ENCODE data around the gene NSMCE1.

The NSMCE1 gene

GRCh38 chr16:27242398-27242797 is 26.2 kb downstream of the NSMCE1 start:
- no peak for DNase-seq

- DNase-seq: no peak
These were observed 26.9 kb downstream of the NSMCE1 start for GRCh38 chr16:27241658-27242057.

DNA sequence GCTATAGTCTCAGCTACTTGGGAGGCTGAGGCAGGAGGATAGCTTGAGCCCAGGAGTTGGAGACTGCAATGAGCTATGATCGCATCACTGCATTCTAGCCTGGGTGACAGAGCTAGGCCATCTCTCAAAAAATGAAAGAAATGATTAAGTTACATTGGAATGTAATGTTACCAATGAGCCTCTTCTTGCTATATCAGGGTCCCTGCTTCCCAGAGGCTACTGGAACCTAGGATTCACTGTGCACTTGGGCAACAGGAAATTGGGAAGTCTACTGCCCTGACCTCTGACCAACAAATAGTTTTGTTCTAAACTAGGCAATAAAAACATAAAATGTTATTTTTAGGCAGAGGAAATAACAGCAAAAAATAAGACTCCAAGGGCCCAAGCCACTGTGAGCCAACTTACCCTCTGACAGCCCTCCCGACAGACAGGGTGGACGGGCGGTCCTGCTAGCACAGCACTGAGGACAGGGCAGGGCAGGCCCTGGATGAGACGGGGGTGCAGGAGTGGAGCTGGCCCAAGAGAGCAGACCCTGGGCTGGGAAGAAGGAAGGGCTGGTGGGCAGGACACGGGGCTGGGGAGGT is 27.5 kb downstream of the NSMCE1 start:
- no peak for DNase-seq

DNA sequence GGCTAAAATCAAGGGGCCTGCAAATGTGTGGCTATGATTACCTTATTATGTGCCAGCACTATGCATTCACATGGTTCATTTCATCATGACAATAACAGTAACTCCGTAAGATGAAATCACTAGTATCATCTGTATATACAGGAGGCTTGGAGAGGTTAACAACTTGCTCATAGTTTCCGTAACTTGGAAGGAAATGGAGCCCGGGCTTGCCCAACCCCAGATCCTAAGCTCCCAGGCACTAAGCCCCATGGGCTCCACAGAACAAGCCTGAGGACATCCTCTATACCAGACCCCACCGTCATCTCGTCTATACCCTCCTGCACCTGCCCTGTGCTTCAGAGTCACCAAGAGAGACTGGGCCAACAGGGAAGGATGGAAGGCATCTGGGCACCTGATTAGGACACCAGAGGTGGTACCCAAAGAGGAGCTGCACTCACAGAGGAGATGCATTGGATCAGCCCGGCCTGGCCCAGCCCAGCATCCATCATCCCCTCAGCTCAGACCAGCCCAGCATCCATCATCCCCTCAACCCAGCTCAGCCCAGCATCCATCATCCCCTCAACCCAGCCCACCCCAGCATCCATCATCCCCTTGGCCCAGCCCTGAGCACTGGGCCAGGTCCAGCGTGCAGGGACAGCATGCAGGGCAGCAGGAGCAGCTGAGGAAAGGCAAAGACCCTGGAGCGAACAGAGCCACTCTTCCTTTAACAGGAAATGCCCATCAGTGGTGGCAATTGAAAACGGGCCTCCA is 28.5 kb downstream of the NSMCE1 start:
- no peak for DNase-seq

DNA sequence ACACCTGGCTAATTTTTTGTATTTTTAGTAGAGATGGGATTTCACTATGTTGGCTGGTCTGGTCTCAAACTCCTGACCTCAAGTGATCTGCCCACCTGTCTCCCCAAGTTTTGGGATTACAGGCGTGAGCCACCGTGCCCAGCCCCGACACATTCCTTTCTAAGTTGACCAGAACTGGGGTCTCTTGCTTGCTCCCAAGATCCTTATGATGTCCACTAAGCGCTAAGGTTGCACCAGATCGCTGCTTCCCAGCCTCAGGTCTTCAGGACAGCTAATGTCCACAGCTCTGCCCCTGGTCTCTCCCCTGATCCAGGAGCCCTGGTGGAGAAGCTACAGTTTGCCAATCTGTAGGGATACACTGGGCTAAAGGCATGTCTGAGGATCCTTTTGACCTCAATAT is 29.5 kb downstream of the NSMCE1 start:
- no peak for DNase-seq

DNA sequence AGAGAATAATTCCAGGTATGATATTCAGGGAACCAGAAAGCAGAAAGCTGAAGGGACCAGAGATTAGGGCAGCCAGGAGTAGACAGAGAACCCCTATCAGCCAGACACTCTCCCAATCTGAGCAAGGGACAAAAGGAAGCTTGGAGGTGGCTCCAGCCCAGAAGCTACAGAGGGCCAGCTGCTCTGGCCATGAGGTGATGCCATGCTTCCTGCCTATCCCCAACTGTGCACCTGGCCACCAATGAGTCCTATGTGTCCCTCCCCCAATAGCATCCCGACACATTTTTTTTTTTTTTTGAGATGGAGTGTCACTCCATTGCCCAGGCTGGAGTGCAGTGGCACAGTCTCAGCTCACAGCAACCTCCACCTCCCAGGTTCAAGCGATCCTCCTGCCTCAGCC is 30.0 kb downstream of the NSMCE1 start:
- no peak for DNase-seq

GRCh38 chr16:27238016-27238587 is 30.5 kb downstream of the NSMCE1 start:
- peak; percentile 33 for DNase-seq

GRCh38 chr16:27237219-27238015 is 31.2 kb downstream of the NSMCE1 start:
- peak; percentile 28 for DNase-seq

- no peak for DNase-seq
These were observed 31.8 kb downstream of the NSMCE1 start for GRCh38 chr16:27236635-27237218.

- DNase-seq: no peak
These were observed 32.7 kb downstream of the NSMCE1 start for GRCh38 chr16:27235938-27236245.

DNA sequence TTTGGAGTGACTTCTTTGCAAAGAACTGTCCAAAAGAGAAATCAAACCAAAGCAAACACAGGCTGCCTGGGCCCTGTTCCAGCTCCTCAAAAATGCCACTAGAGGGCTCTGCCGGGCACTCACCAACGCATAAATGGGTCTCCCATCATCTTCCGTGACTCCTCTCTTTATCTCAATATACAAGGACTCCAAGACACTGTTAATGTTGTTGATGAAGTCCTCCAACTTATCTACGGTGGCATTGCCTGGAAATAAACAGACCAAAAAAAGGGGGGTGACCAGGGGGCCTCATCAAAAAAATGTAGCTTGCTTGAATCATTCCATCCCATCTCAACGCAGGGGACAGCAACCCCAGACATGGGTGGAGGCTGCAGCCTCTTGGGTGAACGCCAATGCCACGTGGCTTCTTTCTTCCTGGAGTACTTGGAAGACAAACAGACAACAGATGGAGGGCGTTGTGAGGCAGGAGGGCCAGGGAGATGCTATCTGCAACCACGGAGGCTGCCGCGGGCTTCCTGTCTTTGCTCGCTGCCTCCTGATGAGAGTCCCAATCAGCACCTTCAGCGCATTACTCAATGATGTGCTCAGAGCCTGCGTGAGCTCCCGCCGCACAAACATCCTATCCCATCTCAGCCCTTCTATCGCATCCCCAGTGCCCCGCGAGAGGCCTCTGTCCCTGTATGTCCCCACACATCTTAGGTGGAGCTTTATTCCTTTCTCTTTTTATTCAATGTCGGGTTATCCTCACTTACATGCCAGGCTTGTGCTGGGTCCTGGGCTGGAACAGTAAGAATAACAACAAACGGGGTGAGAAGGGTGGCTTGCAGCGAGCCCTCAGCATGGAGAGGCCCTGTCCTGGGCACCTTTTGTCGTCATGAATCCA is 33.3 kb downstream of the NSMCE1 start:
- peak; percentile 93 for DNase-seq

DNA sequence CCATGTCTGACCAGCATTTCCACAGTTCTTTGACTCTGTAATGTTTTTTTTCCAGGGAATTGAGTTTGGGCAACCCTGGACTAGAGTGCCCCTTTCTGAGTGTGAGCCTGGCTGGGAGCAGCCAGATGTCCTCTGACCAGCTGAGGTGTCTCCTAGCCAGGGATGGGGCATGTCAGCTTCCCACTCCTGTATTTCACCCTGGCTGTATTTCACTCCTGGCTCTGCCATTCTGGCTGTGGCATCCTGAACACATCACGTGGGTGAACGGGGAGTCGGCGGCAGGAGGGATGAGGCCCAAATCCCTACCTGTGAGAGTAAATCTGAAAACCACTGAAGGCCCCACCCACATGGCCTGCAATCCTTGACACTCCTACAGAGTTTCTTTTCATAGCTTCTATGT is 34.0 kb downstream of the NSMCE1 start:
- DNase-seq: no peak

DNA sequence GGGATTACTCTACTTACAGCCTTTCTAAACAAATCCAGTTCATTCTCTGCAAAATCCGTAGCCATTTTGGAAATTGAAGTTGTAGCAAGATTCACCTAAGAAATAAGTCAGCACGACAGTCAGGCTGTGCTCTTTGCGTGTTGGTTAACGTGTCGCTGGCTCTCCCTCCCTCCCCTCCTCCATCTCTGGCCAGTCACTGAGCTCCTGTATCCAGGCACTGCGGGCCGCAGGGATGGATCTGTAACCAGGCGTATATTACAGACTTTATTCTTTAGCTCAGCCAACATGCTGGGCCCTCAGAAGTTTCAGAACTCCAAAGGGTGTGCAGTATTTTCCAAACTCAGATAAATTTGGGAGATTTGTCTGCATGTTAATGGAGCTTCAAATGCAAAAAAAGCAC is 34.4 kb downstream of the NSMCE1 start:
- DNase-seq: no peak

DNA sequence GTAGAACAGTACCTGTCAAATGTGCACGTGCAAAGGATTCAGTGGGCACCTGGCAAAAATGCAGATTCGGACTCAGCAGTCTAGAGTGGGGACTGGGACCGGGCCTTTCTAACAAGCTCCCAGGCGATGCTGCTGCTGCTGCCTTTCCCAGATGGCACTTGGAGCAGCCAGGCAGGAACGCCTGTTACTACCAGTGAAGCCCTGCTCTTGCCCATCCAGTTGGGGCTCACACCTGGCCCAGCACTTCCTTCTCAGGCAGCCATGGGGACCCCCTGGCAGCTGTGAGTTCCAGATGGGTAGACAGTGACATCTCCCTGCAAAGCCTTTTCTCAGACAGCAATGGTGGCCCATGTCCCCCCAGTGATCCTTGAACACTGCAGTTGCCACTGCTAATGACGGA is 34.8 kb downstream of the NSMCE1 start:
- DNase-seq: no peak

DNA sequence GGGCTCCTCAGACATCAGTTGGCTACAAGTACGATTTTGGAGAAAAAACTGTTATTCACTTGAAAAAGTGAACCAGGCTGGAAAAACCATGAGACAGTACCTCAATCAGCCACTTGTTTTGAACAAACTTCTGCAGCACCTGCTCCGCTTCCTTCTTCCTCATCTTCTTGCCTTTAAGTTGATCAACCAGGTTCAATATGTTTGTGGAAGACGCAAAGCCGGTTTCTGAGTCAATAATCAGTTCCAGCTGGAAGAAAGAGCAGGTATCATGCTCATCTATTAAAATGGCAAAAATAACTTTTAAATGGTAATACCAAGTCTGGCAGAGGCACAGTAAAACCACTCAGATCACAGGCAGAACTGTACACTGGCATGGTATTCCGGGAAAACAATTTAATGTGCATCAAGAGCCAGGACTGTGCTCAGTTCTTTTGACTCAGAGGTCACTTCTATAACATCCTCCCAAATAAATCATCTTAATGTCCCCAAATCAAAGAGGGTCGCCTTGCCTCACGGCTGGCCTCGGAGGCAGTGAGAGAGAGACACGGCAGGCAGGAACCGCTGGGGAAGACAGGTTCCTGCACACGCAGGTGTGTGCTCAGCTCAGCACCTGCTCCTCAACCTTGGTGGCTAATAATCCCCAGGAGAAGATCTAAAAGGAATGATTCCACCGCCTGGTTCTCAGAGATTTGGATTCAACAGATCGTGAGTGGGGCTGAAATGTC is 35.5 kb downstream of the NSMCE1 start:
- no peak for DNase-seq

- DNase-seq: no peak
These were observed 36.3 kb downstream of the NSMCE1 start for GRCh38 chr16:27232061-27232900.

GRCh38 chr16:27231692-27232060 is 36.9 kb downstream of the NSMCE1 start:
- DNase-seq: no peak

DNA sequence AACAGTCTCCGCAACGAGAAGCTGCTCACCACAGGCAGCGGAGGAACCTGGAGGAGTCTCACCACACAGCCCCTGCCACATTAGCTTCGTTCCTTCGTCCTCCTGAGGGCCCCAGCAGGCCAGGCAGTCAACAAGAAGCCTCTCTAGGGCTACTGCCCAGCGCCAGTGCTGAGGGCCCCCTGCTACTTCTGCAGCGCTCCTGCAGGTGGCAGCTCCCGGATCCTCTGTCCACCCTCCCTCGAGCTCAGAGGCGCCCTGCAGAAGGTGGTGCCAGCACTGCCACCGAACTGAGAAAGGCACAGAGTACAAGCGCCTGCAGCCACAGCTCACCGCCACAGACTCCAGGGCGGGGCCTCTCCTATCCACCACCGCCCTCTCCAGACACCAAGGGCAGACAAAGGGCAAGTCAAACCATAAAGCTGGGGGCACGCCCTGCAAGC is 38.0 kb downstream of the NSMCE1 start:
- peak; percentile 41 for DNase-seq

- DNase-seq: no peak
These were observed 38.6 kb downstream of the NSMCE1 start for GRCh38 chr16:27229891-27230470.

All from NCI-H510A treated with DMSO at 0.1 percent for 48 hours (cell line).